Esophagus muscularis mucosa (tissue), 4 donors: Measurements from ENCODE around the gene PRSS50. TPM values are rescaled to one million over a fixed set of nuclear protein-coding genes. Genes with fewer than 3 reads are reported as not detected.

ENCODE experiments used
- DNase-seq: peaks from one replicate; pipeline ENCODE4 v3.0.0-alpha.2; 2017; ENCODE audit errors: extremely low spot score
- H3K27ac ChIP-seq, 4 donors: fragments of 200-600 bp; sonication (generic); replicated peaks in 1 of 4; 1 replicate in 3 of 4; 2 replicates in 1 of 4; pipeline ENCODE4 v1.5.1; 2016 to 2019; ENCODE audit warnings: mild to moderate bottlenecking in 1 of 4
- H3K27me3 ChIP-seq, 4 donors: fragments of 200-600 bp; sonication (generic); one replicate each; pipeline versions ENCODE4 v1.5.1 to v1.6.0; 2016 to 2019
- H3K36me3 ChIP-seq, 4 donors: fragments of 200-600 bp; sonication (generic); one replicate each; pipeline ENCODE4 v1.5.1; 2016 to 2019
- H3K4me1 ChIP-seq, 4 donors: fragments of 200-600 bp; sonication (generic); one replicate each; pipeline ENCODE4 v1.5.1; 2016 to 2019
- H3K4me3 ChIP-seq, 4 donors: fragments of 200-600 bp; sonication (generic); 1 replicate in 2 of 4; 2 replicates in 2 of 4; pipeline ENCODE4 v1.5.1; 2016 to 2019; ENCODE audit warnings: mild to moderate bottlenecking in 4 of 4, moderate library complexity in 1 of 4
- H3K9me3 ChIP-seq, 4 donors: fragments of 200-600 bp; sonication (generic); 1 replicate in 3 of 4; 2 replicates in 1 of 4; pipeline ENCODE4 v1.5.1; 2016 to 2019
- CTCF ChIP-seq, 3 experiments: fragments of 200-600 bp in 2 of 3; fragments of 450-650 bp in 1 of 3; sonication (generic) in 2 of 3; IDR thresholded peaks; one replicate each; pipeline ENCODE4 v1.5.1; 2017 to 2019; ENCODE audit warnings: antibody characterized with exemption in 3 of 3, mild to moderate bottlenecking in 2 of 3, moderate library complexity in 1 of 3
- EP300 ChIP-seq: sonication (generic); formaldehyde crosslinking; IDR thresholded peaks from one replicate; pipeline ENCODE4 v1.6.1; 2017; ENCODE audit warnings: antibody characterized with exemption
- POLR2A ChIP-seq: fragments of 450-650 bp; IDR thresholded peaks from one replicate; pipeline ENCODE4 v1.6.1; 2017; ENCODE audit warnings: antibody characterized with exemption, moderate library complexity, mild to moderate bottlenecking, low read depth
- POLR2AphosphoS5 ChIP-seq, 2 donors: sonication (generic); formaldehyde crosslinking; IDR thresholded peaks; one replicate each; pipeline ENCODE4 v1.6.1; 2017; ENCODE audit warnings: antibody characterized with exemption in 2 of 2
- WGBS: methylation state at CpG from one replicate; pipeline ENCODE4 v1.1.5; 2018; 5-methylcytosine and 5-hydroxymethylcytosine counted together
- intact Hi-C: fragments of 100-400 bp; cut with DNase I; formaldehyde crosslinking; loops from one replicate; pipeline ENCODE4 v1.15.1; 2023
- total RNA-seq, 4 donors: library from RNA; depleted of rRNA; stranded (reverse); fragments of >200 nt; gene quantifications; one replicate each; pipeline versions ENCODE4 v1.1.0 to v1.2.1, GENCODE V29; 2016

PRSS50 gene
- total RNA-seq, 4 donors from 2014 or later, result 0.32 to 0.46 (median 0.42) TPM; not detected in 1

GRCh38 chr3:46730819-46731218, 13.2 kb upstream of the PRSS50 start:
- no peak for DNase-seq
- intact Hi-C loops, result no loop called here
- H3K27me3 ChIP-seq, result peaks cover 0 to 17% (median 0%) of the 10 kb centered on the region in 4 donors
- H3K4me3 ChIP-seq, result no peak overlapping the region
- no peak for TF ChIP-seq POLR2AphosphoS5 (IDR thresholded peaks at IDR 0.05)
- TF ChIP-seq CTCF (IDR thresholded peaks at IDR 0.05), result no peak
- no peak for TF ChIP-seq POLR2A
- TF ChIP-seq EP300, result no peak
- no peaks in the 10 kb centered on the region for H3K36me3 ChIP-seq
- no peaks in the 10 kb centered on the region for H3K9me3 ChIP-seq
- H3K27ac ChIP-seq, result no peak overlapping the region
- H3K4me1 ChIP-seq, result peaks cover 0 to 1% (median 0%) of the 10 kb centered on the region in 4 donors
- 81% methylated on average over 2 of the region's 2 CpGs for WGBS

GRCh38 chr3:46729038-46729437, 11.4 kb upstream of the PRSS50 start:
- peak; percentile 82 for DNase-seq
- WGBS, result 88% methylated on average over 4 of the region's 4 CpGs
- no peak overlapping the region for H3K4me3 ChIP-seq

GRCh38 chr3:46725621-46726314, 8.1 kb upstream of the PRSS50 start:
- DNase-seq, result peak; percentile 55
- TF ChIP-seq POLR2A (no peak), CTCF (IDR thresholded peaks at IDR 0.05) (no peak), EP300 (no peak)
- H3K36me3 ChIP-seq, result no peaks in the 10 kb centered on the region
- intact Hi-C loops, result no loop called here
- H3K27me3 ChIP-seq, result peaks cover 0 to 7% (median 0%) of the 10 kb centered on the region in 4 donors
- WGBS, result 48% methylated on average over 6 of the region's 6 CpGs
- H3K4me1 ChIP-seq, result peaks cover 0 to 6% (median 0%) of the 10 kb centered on the region in 4 donors
- H3K27ac ChIP-seq, result no peak overlapping the region
- H3K4me3 ChIP-seq, result no peak overlapping the region
- H3K9me3 ChIP-seq, result no peaks in the 10 kb centered on the region

More at GRCh38 chr3:46729038-46729437, 11.4 kb upstream of the PRSS50 start:
- H3K27ac ChIP-seq, result no peak overlapping the region
- intact Hi-C loops, result no loop called here
- H3K4me1 ChIP-seq, result peaks cover 0 to 6% (median 0%) of the 10 kb centered on the region in 4 donors
- H3K9me3 ChIP-seq, result no peaks in the 10 kb centered on the region
- peaks cover 0 to 13% (median 0%) of the 10 kb centered on the region in 4 donors for H3K27me3 ChIP-seq
- TF ChIP-seq CTCF (IDR thresholded peaks at IDR 0.05) (no peak), EP300 (no peak), POLR2A (no peak), POLR2AphosphoS5 (IDR thresholded peaks at IDR 0.05) (no peak)
- H3K36me3 ChIP-seq, result no peaks in the 10 kb centered on the region

- WGBS, result 72% methylated on average over 4 of the region's 4 CpGs
- H3K4me1 ChIP-seq, result peaks cover 0 to 6% (median 0%) of the 10 kb centered on the region in 4 donors
- H3K9me3 ChIP-seq, result no peaks in the 10 kb centered on the region
- no peaks in the 10 kb centered on the region for H3K36me3 ChIP-seq
- H3K4me3 ChIP-seq, result no peak overlapping the region
- peaks cover 0 to 12% (median 0%) of the 10 kb centered on the region in 4 donors for H3K27me3 ChIP-seq
- intact Hi-C loops, result no loop called here
- peak; percentile 70 for DNase-seq
- TF ChIP-seq CTCF (IDR thresholded peaks at IDR 0.05), result no peak
- no peak for TF ChIP-seq POLR2AphosphoS5 (IDR thresholded peaks at IDR 0.05)
- TF ChIP-seq POLR2A, result no peak
- TF ChIP-seq EP300, result no peak
- H3K27ac ChIP-seq, result no peak overlapping the region
Measured at GRCh38 chr3:46724424-46724823, 6.8 kb upstream of the PRSS50 start.
